GM13977 (cell line): ENCODE data around the gene SMOC2.

ENCODE experiments used
- DNase-seq: peaks from one replicate; pipeline ENCODE4 v3.0.0; 2012; ENCODE audit warnings: low spot score
- in situ Hi-C: fragments of 300-500 bp; cut with MboI; formaldehyde crosslinking; loops from one replicate; pipeline ENCODE4 v1.12.0; 2022; ENCODE audit warnings: low sequenced_read_pairs, low pct_unique_long_range_greater_than_20kb, mixed read lengths, inconsistent platforms; ENCODE audit not compliant: unreplicated experiment
- TF ChIP-seq, protein P1 (sequence below): IDR thresholded peaks from 2 replicates; pipeline ENCODE4 v1.5.1; 2012; ENCODE audit warnings: mild to moderate bottlenecking, control low read depth; ENCODE audit not compliant: insufficient read depth; ENCODE audit errors: extremely low read depth, missing control alignments

The SMOC2 gene

DNA sequence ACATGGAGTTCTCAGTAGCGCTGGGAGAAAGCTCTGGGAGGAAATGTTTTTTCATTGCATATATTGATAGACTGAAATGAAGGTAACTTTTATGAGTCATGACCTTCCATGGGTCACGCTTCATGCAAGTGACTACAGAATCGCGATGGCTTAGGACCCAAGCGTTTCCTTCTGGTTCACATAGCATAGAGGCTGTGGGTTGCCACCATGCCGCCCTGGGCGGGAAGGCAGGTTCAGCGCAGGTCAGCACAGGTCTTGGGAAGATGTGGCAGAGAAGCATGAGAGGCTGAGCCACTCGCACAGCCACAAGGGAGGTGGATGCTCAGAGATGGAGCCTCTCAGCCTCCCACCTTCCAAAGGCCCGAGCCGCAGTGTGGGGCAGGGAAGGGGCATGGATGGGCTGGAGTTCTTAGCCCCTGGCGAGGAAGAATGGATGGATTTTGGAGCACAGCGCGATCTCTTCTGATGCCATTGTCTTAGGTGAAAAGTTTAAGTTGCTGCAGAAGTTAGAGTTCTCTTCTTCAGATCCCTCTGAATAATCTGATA lies 219.5 kb downstream of the SMOC2 start:
- TF ChIP-seq, protein P1, sequence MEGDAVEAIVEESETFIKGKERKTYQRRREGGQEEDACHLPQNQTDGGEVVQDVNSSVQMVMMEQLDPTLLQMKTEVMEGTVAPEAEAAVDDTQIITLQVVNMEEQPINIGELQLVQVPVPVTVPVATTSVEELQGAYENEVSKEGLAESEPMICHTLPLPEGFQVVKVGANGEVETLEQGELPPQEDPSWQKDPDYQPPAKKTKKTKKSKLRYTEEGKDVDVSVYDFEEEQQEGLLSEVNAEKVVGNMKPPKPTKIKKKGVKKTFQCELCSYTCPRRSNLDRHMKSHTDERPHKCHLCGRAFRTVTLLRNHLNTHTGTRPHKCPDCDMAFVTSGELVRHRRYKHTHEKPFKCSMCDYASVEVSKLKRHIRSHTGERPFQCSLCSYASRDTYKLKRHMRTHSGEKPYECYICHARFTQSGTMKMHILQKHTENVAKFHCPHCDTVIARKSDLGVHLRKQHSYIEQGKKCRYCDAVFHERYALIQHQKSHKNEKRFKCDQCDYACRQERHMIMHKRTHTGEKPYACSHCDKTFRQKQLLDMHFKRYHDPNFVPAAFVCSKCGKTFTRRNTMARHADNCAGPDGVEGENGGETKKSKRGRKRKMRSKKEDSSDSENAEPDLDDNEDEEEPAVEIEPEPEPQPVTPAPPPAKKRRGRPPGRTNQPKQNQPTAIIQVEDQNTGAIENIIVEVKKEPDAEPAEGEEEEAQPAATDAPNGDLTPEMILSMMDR: no peak
- no peak for DNase-seq
- in situ Hi-C loops: no loop called here

- no peak for DNase-seq
- in situ Hi-C loops: no loop called here
- TF ChIP-seq, protein P1: no peak
Measured at GRCh38 chr6:168662301-168662936, 221.4 kb downstream of the SMOC2 start.

GRCh38 chr6:168663041-168663440 lies 222.1 kb downstream of the SMOC2 start:
- DNase-seq: no peak
- in situ Hi-C loops: no loop called here
- TF ChIP-seq, protein P1: no peak

GRCh38 chr6:168664956-168665355 lies 224.0 kb downstream of the SMOC2 start:
- TF ChIP-seq, protein P1: no peak
- in situ Hi-C loops: no loop called here
- no peak for DNase-seq

DNA sequence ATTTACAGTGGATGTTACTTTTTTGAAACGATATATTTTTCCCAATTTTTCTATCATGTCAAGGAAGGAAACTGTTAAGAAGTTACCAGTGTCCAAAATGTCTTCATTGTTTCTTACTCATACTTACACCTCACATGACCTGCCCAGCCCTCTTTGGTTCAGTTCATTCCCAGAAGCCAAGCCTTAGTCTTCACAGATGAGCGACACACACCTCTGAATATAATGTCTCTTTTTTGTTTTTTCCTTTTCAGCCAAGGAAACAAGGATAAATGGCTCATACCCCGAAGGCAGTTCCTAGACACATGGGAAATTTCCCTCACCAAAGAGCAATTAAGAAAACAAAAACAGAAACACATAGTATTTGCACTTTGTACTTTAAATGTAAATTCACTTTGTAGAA lies 225.2 kb downstream of the SMOC2 start:
- TF ChIP-seq, protein P1: no peak
- in situ Hi-C loops: no loop called here
- no peak for DNase-seq

- in situ Hi-C loops: no loop called here
- DNase-seq: no peak
- TF ChIP-seq, protein P1: no peak
Measured at GRCh38 chr6:168666699-168667427, 225.9 kb downstream of the SMOC2 start.
